Left lung (tissue), 10 donors: ENCODE data around the gene TTLL10. TPM values are rescaled to one million over a fixed set of nuclear protein-coding genes. Genes with fewer than 3 reads are reported as not detected.

ENCODE experiments used
- ATAC-seq: fragments of 200-7000 bp; cut with Tn5 transposase; one replicate; pipeline ENCODE4 v1.9.1; 2020; ENCODE audit warnings: moderate library complexity
- DNase-seq, 4 donors: peaks; one replicate each; pipeline ENCODE4 v3.0.0-alpha.2; 2013 to 2020
- H3K27ac ChIP-seq, 2 donors: fragments of 200-600 bp; sonication (generic) in 1 of 2; one replicate each; pipeline versions ENCODE4 v1.5.0 to v1.8.0; 2020 to 2021
- H3K27me3 ChIP-seq, 2 donors: fragments of 200-600 bp; sonication (generic) in 1 of 2; one replicate each; pipeline versions ENCODE4 v1.5.0 to v1.8.0; 2020 to 2021
- H3K36me3 ChIP-seq, 2 donors: fragments of 200-600 bp; sonication (generic) in 1 of 2; one replicate each; pipeline versions ENCODE4 v1.5.0 to v1.8.0; 2020 to 2021
- H3K4me1 ChIP-seq, 2 donors: fragments of 200-600 bp; one replicate each; pipeline ENCODE4 v1.8.0; 2021
- H3K4me3 ChIP-seq, 2 donors: fragments of 200-600 bp; sonication (generic) in 1 of 2; one replicate each; pipeline versions ENCODE4 v1.5.0 to v1.8.0; 2020 to 2021; ENCODE audit warnings: mild to moderate bottlenecking in 1 of 2
- H3K9me3 ChIP-seq, 2 donors: fragments of 200-600 bp; sonication (generic) in 1 of 2; one replicate each; pipeline versions ENCODE4 v1.5.0 to v1.8.0; 2020 to 2021
- intact Hi-C, 2 donors: fragments of 100-400 bp; cut with DNase I; formaldehyde crosslinking; loops; one replicate each; pipeline versions ENCODE4 v1.11.2 to v1.14.2; 2022
- polyA plus RNA-seq, 6 donors: library from polyadenylated mRNA; unstranded; fragments of 120-200 nt; gene quantifications; one replicate each; pipeline ENCODE4 v1.2.1, GENCODE V29; 2013; ENCODE audit not compliant: insufficient read length in 6 of 6
- total RNA-seq, 2 donors: library from RNA; stranded (reverse); fragmentation: NEBNext Ultra II Directional; extraction: Animal tissue kit (Norgen Biotek cat#: 25700); gene quantifications; one replicate each; pipeline ENCODE4 v1.2.1, GENCODE V29; 2021
- TF ChIP-seq, protein P1 (sequence below), 2 donors: fragments of 200-600 bp; sonication (generic) in 1 of 2; IDR thresholded peaks; one replicate each; pipeline versions ENCODE4 v1.5.0 to v1.8.0; 2021; ENCODE audit warnings: antibody characterized with exemption in 2 of 2
- donor health status: DM: no; HTN: yes; CAD: no.
- donor health status: DM: no; HTN: no; CAD: no.

The TTLL10 gene
- total and polyA plus RNA-seq, 8 donors, result 0.17 to 4.6 (median 1.7) TPM

DNA sequence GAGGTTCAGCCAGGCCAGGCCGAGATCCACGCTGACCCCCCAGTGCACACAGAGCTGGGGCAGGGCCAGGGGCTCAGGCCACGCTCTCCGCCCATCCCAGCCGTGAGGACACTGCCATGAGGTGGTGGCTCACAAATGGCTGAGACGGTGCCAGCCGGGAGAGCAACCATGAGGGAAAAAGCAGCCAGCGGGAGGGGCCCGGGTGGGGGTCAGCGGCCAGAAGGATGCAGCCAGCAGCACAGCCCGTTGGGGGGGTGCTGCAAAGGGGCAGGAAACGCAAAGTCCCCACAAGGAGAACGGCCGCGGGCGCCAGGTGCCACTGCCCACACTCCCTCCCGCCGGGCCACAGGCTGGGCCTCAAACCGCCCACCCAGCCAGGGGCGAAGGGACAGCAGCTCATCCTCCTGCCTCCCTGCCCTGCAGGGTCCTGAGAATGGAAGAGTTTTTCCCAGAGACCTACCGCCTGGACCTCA is 8.3 kb downstream of the TTLL10 start:
- no peaks in the 10 kb centered on the region for H3K36me3 ChIP-seq
- H3K4me1 ChIP-seq, result no peaks in the 10 kb centered on the region
- H3K27ac ChIP-seq, result no peak overlapping the region
- H3K27me3 ChIP-seq, result peaks cover 0 to 45% of the 10 kb centered on the region in 2 donors
- DNase-seq (peak in 1 of 4 donors; percentile 74), ATAC-seq (no peak)
- TF ChIP-seq, protein P1, sequence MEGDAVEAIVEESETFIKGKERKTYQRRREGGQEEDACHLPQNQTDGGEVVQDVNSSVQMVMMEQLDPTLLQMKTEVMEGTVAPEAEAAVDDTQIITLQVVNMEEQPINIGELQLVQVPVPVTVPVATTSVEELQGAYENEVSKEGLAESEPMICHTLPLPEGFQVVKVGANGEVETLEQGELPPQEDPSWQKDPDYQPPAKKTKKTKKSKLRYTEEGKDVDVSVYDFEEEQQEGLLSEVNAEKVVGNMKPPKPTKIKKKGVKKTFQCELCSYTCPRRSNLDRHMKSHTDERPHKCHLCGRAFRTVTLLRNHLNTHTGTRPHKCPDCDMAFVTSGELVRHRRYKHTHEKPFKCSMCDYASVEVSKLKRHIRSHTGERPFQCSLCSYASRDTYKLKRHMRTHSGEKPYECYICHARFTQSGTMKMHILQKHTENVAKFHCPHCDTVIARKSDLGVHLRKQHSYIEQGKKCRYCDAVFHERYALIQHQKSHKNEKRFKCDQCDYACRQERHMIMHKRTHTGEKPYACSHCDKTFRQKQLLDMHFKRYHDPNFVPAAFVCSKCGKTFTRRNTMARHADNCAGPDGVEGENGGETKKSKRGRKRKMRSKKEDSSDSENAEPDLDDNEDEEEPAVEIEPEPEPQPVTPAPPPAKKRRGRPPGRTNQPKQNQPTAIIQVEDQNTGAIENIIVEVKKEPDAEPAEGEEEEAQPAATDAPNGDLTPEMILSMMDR (IDR thresholded peaks at IDR 0.05), result no peak
- intact Hi-C loops, result no loop called here
- H3K9me3 ChIP-seq, result no peaks in the 10 kb centered on the region
- H3K4me3 ChIP-seq, result no peak overlapping the region

DNA sequence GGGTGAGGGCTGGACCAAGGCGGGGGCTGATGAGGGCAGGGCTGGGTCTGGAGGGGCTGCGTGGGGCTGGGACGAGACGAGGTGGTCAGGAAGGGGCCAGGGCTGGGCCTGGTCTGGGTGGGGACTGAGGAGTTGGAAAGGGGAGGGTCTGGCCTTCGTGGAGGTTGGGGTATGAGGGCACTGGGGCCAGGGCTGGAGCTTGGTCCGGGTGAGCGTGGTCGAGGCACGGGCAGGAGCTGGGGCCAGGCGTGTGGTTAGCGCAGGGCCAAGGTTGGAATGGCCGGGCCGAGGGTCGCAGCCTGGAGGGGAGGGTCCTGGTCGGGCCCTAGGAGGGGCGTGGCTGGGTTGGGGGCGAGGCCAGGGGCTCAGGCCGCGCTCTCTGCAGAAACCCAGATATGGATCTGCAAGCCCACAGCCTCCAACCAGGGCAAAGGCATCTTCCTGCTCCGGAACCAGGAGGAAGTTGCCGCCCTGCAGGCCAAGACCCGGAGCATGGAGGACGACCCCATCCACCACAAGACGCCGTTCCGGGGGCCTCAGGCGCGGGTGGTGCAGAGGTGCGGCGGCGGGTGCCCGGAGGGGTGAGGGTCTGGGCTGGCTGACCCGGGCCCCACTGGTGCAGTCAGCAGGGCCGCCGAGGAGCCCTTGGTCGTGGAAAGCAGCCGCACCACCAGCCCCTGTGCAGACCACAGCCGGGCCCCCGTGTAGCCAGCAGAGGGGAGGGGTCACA is 9.0 kb downstream of the TTLL10 start:
- intact Hi-C loops, result no loop called here
- Histone ChIP-seq H3K36me3 (no peaks in the 10 kb centered on the region), H3K9me3 (no peaks in the 10 kb centered on the region), H3K4me1 (no peaks in the 10 kb centered on the region), H3K27me3 (peaks cover 0 to 38% of the 10 kb centered on the region in 2 donors), H3K27ac (no peak overlapping the region), H3K4me3 (no peak overlapping the region)
- TF ChIP-seq, protein P1 (IDR thresholded peaks at IDR 0.05), result no peak
- DNase-seq, result peak in 1 of 4 donors; percentile 68
- no peak for ATAC-seq

DNA sequence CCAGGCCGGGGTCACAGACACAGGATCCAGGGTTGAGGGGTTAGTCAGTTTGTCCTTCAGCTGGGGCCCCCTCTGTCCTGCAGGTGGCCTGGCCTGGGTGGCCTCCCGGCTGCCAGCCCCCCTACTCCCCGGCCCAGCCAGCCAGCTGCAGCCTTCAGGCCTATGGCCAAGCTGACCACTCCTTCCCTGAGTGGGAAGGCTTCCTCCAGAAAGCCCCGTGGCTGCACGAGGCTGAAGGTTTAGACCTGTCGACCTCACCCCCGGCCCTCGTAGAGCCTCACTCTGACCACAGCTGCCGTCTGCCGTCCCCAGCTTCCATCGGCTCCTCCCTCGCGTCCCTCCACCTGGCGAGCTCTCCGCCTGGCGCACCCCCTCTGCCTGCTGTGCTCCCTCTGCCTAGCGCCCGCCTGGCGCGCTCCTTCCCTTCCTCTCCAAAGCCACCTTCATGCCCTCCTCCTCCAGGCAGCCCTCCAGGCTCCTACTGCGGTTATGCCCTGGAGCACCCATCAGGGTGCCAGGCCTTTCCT is 9.6 kb downstream of the TTLL10 start:
- H3K27me3 ChIP-seq, result peaks cover 0 to 32% of the 10 kb centered on the region in 2 donors
- peak in 1 of 4 donors; percentile 58 for DNase-seq
- H3K36me3 ChIP-seq, result no peaks in the 10 kb centered on the region
- H3K9me3 ChIP-seq, result no peaks in the 10 kb centered on the region
- no peak for ATAC-seq
- TF ChIP-seq, protein P1 (IDR thresholded peaks at IDR 0.05), result no peak
- no peaks in the 10 kb centered on the region for H3K4me1 ChIP-seq
- intact Hi-C loops, result no loop called here
- no peak overlapping the region for H3K4me3 ChIP-seq
- H3K27ac ChIP-seq, result no peak overlapping the region

DNA sequence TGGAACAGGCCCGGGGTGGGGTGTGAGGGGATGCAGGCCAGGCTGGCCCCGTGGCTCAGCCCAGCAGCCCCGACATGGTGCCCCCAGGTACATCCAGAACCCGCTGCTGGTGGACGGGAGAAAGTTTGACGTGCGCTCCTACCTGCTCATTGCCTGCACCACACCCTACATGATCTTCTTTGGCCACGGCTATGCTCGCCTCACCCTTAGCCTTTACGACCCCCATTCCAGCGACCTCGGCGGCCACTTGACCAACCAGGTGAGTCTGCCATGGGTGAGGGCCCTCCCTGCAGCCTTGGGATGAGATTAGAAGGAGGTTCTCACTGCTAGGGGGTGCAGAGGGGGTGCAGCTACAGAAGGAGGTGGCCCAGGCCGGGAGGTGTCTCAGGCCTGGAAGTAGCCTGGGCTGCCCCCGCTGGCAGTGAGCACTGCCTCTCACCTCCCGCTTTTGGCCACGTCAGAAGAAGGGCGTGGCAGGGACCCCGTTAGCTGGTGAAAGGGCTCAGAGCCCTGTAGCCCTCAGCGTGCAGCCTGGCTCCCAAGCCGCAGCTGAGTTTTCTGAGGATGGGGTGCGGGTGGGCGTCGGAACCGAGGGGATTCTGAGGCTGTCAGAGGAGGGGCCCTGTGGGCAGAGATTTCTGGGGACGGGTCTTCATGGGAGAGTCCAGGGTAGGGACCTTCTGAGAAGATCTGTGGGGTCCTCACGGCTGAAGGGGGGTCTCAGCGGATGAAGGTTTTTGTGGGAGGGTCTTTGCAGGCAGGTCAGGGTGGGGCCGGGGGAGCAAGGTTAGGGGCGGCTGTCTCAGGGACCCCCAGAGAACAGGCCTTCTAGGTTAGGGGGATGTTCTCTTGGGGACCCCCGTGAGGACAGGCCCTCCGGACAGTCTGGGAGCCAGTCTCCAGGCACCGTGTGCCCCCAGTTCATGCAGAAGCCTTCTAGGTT is 10.4 kb downstream of the TTLL10 start:
- H3K9me3 ChIP-seq, result no peaks in the 10 kb centered on the region
- H3K27me3 ChIP-seq, result peaks cover 0 to 24% of the 10 kb centered on the region in 2 donors
- TF ChIP-seq, protein P1 (IDR thresholded peaks at IDR 0.05), result no peak
- H3K27ac ChIP-seq, result no peak overlapping the region
- H3K4me3 ChIP-seq, result no peak overlapping the region
- ATAC-seq, result no peak
- intact Hi-C loops, result no loop called here
- no peaks in the 10 kb centered on the region for H3K4me1 ChIP-seq
- H3K36me3 ChIP-seq, result no peaks in the 10 kb centered on the region
- DNase-seq, result peak in 1 of 4 donors; percentile 50
